Skeletal muscle cell (primary cell): ENCODE measurements around the gene USP16.
A peak's percentile ranks its signal among the peaks of the same experiment; 100 is the strongest.

Experiments
- DNase-seq: peaks from one replicate; pipeline ENCODE4 v3.0.0-alpha.2; 2010; ENCODE audit warnings: low read depth
- H3K4me3 ChIP-seq: 2 replicates; pipeline ENCODE4 v1.5.1; 2011; ENCODE audit warnings: low read depth, mild to moderate bottlenecking, control low read depth, low read length, moderate library complexity

The USP16 gene

GRCh38 chr21:29078869-29079767 is 54.6 kb downstream of the USP16 start:
- no peak overlapping the region for H3K4me3 ChIP-seq
- no peak for DNase-seq

GRCh38 chr21:29080454-29080941 is 56.0 kb downstream of the USP16 start:
- no peak for DNase-seq
- no peak overlapping the region for H3K4me3 ChIP-seq

GRCh38 chr21:29082046-29082815 is 57.8 kb downstream of the USP16 start:
- DNase-seq, result no peak
- no peak overlapping the region for H3K4me3 ChIP-seq

GRCh38 chr21:29083306-29083705 is 58.8 kb downstream of the USP16 start:
- H3K4me3 ChIP-seq, result no peak overlapping the region
- DNase-seq, result no peak

GRCh38 chr21:29084372-29084771 is 59.9 kb downstream of the USP16 start:
- no peak overlapping the region for H3K4me3 ChIP-seq
- DNase-seq, result no peak

GRCh38 chr21:29085106-29085752 is 60.8 kb downstream of the USP16 start:
- no peak overlapping the region for H3K4me3 ChIP-seq
- no peak for DNase-seq

- DNase-seq, result peak; percentile 36
- no peak overlapping the region for H3K4me3 ChIP-seq
Observed at GRCh38 chr21:29091033-29091432, 66.6 kb downstream of the USP16 start.

GRCh38 chr21:29092102-29092959 is 67.9 kb downstream of the USP16 start:
- no peak for DNase-seq
- H3K4me3 ChIP-seq, result no peak overlapping the region

GRCh38 chr21:29096218-29097015 is 71.9 kb downstream of the USP16 start:
- no peak for DNase-seq
- no peak overlapping the region for H3K4me3 ChIP-seq

- H3K4me3 ChIP-seq, result no peak overlapping the region
- DNase-seq, result no peak
Observed at GRCh38 chr21:29098156-29098555, 73.7 kb downstream of the USP16 start.

GRCh38 chr21:29102791-29103257 is 78.4 kb downstream of the USP16 start:
- H3K4me3 ChIP-seq, result no peak overlapping the region
- no peak for DNase-seq
